PC-9 (cell line): ENCODE data around the gene COL4A2.

Experiments
- CTCF ChIP-seq: fragments of 200-600 bp; sonication (generic); conservative IDR thresholded peaks from 2 replicates; pipeline ENCODE4 v1.6.1; 2017; ENCODE audit warnings: mixed run types, antibody characterized with exemption, mild to moderate bottlenecking, moderate library complexity
- EZH2 ChIP-seq: fragments of 200-600 bp; sonication (generic); IDR thresholded peaks from 2 replicates; pipeline ENCODE4 v1.8.0; 2017; ENCODE audit warnings: antibody characterized with exemption, low read depth

GRCh38 chr13:110419381-110419791 lies 112.3 kb downstream of the COL4A2 start:
- TF ChIP-seq CTCF = no peak
- TF ChIP-seq EZH2 = no peak
